Measurements from ENCODE around the gene PRKCZ.

DNA sequence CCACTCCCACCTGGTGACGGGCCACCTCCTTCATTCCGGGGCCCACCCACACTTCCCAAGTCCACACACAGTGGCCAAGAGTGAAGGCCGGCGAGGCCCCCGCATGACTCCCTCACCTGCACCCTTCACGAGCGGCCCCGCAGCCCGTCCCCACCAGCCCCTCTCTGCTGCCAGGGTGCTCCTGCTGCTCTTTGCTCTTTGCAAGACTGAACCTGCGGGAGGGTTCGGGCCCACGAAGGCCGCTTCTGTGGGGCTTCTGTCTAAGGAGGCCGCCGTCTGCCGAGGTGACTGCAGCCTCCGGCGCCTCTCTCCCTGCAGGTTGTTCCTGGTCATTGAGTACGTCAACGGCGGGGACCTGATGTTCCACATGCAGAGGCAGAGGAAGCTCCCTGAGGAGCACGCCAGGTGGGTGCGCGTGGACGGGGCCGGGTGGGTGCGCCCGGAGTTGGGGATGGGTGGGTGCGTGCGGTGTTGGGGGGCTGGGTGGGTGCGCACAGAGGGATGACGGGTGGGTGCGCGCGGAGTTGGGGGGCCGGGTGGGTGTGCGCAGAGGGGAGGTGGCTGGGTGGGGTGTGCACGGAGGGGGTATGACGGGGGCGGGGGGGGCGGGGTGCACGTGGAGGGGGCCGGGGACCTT lies 119.1 kb downstream of the PRKCZ start:
- no peak for TF ChIP-seq SP1 (IDR thresholded peaks at IDR 0.05)
- TF ChIP-seq, protein P1, sequence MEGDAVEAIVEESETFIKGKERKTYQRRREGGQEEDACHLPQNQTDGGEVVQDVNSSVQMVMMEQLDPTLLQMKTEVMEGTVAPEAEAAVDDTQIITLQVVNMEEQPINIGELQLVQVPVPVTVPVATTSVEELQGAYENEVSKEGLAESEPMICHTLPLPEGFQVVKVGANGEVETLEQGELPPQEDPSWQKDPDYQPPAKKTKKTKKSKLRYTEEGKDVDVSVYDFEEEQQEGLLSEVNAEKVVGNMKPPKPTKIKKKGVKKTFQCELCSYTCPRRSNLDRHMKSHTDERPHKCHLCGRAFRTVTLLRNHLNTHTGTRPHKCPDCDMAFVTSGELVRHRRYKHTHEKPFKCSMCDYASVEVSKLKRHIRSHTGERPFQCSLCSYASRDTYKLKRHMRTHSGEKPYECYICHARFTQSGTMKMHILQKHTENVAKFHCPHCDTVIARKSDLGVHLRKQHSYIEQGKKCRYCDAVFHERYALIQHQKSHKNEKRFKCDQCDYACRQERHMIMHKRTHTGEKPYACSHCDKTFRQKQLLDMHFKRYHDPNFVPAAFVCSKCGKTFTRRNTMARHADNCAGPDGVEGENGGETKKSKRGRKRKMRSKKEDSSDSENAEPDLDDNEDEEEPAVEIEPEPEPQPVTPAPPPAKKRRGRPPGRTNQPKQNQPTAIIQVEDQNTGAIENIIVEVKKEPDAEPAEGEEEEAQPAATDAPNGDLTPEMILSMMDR (IDR thresholded peaks at IDR 0.05; ENCODE audit: low read depth, low read length, missing input control): no peak
- no peak for TF ChIP-seq RAD21 (IDR thresholded peaks at IDR 0.05)
- no peak for TF ChIP-seq EGR1 (IDR thresholded peaks at IDR 0.05; ENCODE audit: low read depth in 2 of 2)
- TF ChIP-seq, protein P2, sequence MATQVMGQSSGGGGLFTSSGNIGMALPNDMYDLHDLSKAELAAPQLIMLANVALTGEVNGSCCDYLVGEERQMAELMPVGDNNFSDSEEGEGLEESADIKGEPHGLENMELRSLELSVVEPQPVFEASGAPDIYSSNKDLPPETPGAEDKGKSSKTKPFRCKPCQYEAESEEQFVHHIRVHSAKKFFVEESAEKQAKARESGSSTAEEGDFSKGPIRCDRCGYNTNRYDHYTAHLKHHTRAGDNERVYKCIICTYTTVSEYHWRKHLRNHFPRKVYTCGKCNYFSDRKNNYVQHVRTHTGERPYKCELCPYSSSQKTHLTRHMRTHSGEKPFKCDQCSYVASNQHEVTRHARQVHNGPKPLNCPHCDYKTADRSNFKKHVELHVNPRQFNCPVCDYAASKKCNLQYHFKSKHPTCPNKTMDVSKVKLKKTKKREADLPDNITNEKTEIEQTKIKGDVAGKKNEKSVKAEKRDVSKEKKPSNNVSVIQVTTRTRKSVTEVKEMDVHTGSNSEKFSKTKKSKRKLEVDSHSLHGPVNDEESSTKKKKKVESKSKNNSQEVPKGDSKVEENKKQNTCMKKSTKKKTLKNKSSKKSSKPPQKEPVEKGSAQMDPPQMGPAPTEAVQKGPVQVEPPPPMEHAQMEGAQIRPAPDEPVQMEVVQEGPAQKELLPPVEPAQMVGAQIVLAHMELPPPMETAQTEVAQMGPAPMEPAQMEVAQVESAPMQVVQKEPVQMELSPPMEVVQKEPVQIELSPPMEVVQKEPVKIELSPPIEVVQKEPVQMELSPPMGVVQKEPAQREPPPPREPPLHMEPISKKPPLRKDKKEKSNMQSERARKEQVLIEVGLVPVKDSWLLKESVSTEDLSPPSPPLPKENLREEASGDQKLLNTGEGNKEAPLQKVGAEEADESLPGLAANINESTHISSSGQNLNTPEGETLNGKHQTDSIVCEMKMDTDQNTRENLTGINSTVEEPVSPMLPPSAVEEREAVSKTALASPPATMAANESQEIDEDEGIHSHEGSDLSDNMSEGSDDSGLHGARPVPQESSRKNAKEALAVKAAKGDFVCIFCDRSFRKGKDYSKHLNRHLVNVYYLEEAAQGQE (IDR thresholded peaks at IDR 0.05): no peak
- TF ChIP-seq GABPA (IDR thresholded peaks at IDR 0.05 in 1 of 2, conservative IDR thresholded peaks at IDR 0.05 in 1 of 2): no peak
- TF ChIP-seq, protein P3, sequence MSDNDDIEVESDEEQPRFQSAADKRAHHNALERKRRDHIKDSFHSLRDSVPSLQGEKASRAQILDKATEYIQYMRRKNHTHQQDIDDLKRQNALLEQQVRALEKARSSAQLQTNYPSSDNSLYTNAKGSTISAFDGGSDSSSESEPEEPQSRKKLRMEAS (IDR thresholded peaks at IDR 0.05): no peak
- TF ChIP-seq, protein P4, sequence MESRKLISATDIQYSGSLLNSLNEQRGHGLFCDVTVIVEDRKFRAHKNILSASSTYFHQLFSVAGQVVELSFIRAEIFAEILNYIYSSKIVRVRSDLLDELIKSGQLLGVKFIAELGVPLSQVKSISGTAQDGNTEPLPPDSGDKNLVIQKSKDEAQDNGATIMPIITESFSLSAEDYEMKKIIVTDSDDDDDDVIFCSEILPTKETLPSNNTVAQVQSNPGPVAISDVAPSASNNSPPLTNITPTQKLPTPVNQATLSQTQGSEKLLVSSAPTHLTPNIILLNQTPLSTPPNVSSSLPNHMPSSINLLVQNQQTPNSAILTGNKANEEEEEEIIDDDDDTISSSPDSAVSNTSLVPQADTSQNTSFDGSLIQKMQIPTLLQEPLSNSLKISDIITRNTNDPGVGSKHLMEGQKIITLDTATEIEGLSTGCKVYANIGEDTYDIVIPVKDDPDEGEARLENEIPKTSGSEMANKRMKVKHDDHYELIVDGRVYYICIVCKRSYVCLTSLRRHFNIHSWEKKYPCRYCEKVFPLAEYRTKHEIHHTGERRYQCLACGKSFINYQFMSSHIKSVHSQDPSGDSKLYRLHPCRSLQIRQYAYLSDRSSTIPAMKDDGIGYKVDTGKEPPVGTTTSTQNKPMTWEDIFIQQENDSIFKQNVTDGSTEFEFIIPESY (IDR thresholded peaks at IDR 0.05): no peak
- no peak for TF ChIP-seq RXRA (IDR thresholded peaks at IDR 0.05)
- no peak for TF ChIP-seq TAF1 (conservative IDR thresholded peaks at IDR 0.05)
- TF ChIP-seq JUND (IDR thresholded peaks at IDR 0.05): no peak
